NCI-H146 treated with DMSO at 0.1 percent for 48 hours (cell line): Measurements from ENCODE around the gene HIBCH.
"Not testable (repeated sequence)": the region's sequence is repeated elsewhere in the genome, so short reads cannot be mapped to it uniquely, and the experiment has no call there.

Experiments
- DNase-seq: peaks from one replicate; lab custom pipeline; 2025; ENCODE audit not compliant: unreplicated experiment; lab: John Stamatoyannopoulos, UW

The HIBCH gene

GRCh38 chr2:190319555-190320498 lies at the start of gene HIBCH:
HIBCH (minus strand) TSS chr2:190319826; CDS start chr2:190319750, 76 bp downstream.
- peak; percentile 94 for DNase-seq

GRCh38 chr2:190367091-190367490 lies 47.5 kb upstream of the HIBCH start:
- no peak for DNase-seq

GRCh38 chr2:190366248-190366753 lies 46.7 kb upstream of the HIBCH start:
- DNase-seq = no peak

GRCh38 chr2:190365499-190366204 lies 46.0 kb upstream of the HIBCH start:
- no peak for DNase-seq

GRCh38 chr2:190362894-190363293 lies 43.3 kb upstream of the HIBCH start:
- DNase-seq = no peak

GRCh38 chr2:190361572-190361971 lies 41.9 kb upstream of the HIBCH start:
- no peak for DNase-seq

- no peak for DNase-seq
Observed at GRCh38 chr2:190360965-190361364, 41.3 kb upstream of the HIBCH start.

GRCh38 chr2:190360561-190360960 lies 40.9 kb upstream of the HIBCH start:
- DNase-seq = no peak

GRCh38 chr2:190358655-190359448 lies 39.2 kb upstream of the HIBCH start:
- not testable (repeated sequence) for DNase-seq

- DNase-seq = no peak
Observed at GRCh38 chr2:190357600-190357999, 38.0 kb upstream of the HIBCH start.

GRCh38 chr2:190355968-190356644 lies 36.5 kb upstream of the HIBCH start:
- peak; percentile 22 for DNase-seq

- no peak for DNase-seq
Observed at GRCh38 chr2:190354003-190354690, 34.5 kb upstream of the HIBCH start.

- DNase-seq = no peak
Observed at GRCh38 chr2:190353537-190353899, 33.9 kb upstream of the HIBCH start.

GRCh38 chr2:190352668-190353536 lies 33.3 kb upstream of the HIBCH start:
- DNase-seq = peak; percentile 85

GRCh38 chr2:190351955-190352354 lies 32.3 kb upstream of the HIBCH start:
- DNase-seq = no peak

GRCh38 chr2:190350371-190350770 lies 30.7 kb upstream of the HIBCH start:
- no peak for DNase-seq

- peak; percentile 32 for DNase-seq
Observed at GRCh38 chr2:190344276-190344827, 24.7 kb upstream of the HIBCH start.

- no peak for DNase-seq
Observed at GRCh38 chr2:190343536-190344275, 24.1 kb upstream of the HIBCH start, which contains the start of gene INPP1. INPP1 (plus strand) TSS chr2:190343589; CDS start chr2:190360103, 16,514 bp downstream.
